HG02623 (cell line): ENCODE results near the gene SMS.
"Not testable (repeated sequence)": the region's sequence is repeated elsewhere in the genome, so short reads cannot be mapped to it uniquely, and the experiment has no call there.

Experiments
- ATAC-seq: cut with Tn5 transposase; IDR thresholded peaks from one replicate; pipeline ENCODE4 v1.9.1; 2021; ENCODE audit warnings: moderate library complexity; ENCODE audit not compliant: unreplicated experiment

SMS gene

GRCh38 chrX:21950557-21950956 lies 10.0 kb downstream of the SMS start:
- not testable (repeated sequence) for ATAC-seq

DNA sequence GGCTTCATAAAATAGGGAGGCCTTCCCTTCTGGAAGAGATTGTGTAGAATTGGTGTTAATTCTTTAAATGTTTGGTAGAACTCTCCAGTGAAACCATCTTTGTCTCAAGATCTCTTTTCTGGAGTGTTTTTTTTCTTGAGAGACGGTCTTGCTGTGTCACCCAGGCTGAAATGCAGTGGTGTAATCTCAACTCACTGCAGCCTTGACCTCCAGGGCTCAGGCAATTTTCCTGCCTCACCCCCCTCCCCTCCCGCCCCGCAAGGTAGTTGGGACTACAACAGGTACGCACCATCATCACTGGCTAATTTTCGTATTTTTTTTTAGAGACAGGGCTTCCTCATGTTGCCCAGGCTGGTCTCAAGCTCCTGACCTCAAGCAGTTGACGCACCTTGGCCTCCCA lies 12.1 kb downstream of the SMS start:
- ATAC-seq = no peak

GRCh38 chrX:21953195-21953830 lies 12.8 kb downstream of the SMS start:
- ATAC-seq = not testable (repeated sequence)

- ATAC-seq = no peak
These were observed 15.1 kb downstream of the SMS start for GRCh38 chrX:21955403-21956189.

GRCh38 chrX:21956783-21957182 lies 16.3 kb downstream of the SMS start:
- ATAC-seq = no peak

DNA sequence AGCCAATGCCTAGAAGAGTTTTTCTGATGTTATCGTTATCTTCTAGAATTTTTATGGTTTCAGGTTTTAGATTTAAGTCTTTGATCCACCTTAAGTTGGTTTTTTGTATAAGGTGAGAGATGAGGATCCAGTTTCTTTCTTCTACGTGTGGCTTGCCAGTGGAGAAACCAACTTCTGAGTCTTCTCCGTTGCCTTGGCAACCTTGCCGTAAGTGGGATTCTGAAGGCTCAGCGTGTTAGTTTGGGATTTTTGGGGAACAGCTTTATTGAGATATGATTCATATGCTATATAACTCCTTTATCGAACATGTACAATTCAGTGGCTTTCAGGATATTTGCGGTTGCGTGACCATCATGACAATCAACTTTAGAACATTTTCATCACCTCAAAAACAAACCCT lies 17.7 kb downstream of the SMS start:
- no peak for ATAC-seq

- ATAC-seq = no peak
These were observed 18.4 kb downstream of the SMS start for GRCh38 chrX:21958916-21959315.

- no peak for ATAC-seq
These were observed 19.0 kb downstream of the SMS start for GRCh38 chrX:21959362-21960051.

DNA sequence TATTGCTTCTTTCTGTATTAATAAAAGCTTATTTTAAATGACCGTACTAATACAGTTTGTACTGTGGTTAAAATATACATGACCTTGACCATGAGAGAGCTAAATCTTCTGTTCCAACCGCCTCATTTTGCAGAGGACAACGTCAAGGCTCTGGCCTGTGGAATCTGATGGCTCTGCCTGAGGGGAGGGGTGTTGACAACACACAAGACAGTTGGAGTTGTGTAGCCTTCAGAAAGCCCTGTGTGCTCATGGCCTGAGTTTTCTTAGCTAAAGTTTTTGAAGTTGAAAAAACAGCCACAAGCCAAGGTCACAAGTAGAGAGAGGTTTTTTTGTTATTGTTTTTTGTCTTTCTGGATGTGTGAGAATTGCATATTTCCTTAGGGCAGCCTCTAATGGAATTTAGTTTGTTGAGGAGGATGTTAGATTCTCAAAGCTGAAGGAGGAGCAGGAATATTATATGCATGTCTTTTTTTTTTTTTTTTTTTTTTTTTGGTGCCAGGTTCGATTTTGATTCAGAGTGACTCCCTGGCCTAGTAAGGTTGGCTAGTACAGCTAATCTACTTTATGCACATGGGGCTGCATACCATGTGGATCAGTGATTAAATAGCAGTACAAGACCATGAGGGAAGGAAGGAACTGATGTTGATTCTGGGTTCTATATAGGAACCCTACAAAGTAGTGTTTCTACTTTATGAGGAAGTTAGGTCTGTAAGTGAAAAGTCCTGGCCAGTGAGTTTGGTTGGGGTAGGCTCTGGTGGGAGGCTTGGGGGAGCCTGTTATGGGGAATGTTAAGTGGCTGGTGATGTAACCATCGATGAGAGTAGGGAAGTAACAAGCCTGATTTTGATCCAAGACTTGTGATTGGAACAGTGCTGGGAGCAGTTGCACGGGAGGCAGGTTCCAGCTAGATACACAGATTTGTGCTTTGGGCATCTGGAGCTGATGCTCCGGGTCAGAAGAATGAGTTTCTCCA lies 20.3 kb downstream of the SMS start:
- no peak for ATAC-seq

DNA sequence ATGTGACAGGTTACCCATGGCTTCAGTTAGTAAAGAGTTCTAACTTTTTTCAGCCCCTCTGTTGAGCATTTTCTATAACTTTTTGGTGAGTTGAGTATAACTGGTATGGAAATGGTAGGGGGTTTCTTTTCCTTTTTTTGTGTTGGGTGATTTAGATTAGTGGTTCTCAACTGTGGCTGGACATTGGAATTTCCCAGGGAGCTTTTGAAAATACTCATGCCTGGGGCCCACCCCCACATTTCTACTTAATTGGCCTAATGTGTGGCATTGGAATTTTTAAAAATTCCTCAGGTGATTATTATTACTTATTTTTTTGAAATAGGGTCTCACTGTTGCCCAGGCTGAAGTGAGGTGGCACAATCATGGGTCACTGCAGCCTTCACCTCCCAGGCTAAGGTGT lies 21.9 kb downstream of the SMS start:
- no peak for ATAC-seq

- ATAC-seq = no peak
These were observed 22.8 kb downstream of the SMS start for GRCh38 chrX:21963269-21963668.

DNA sequence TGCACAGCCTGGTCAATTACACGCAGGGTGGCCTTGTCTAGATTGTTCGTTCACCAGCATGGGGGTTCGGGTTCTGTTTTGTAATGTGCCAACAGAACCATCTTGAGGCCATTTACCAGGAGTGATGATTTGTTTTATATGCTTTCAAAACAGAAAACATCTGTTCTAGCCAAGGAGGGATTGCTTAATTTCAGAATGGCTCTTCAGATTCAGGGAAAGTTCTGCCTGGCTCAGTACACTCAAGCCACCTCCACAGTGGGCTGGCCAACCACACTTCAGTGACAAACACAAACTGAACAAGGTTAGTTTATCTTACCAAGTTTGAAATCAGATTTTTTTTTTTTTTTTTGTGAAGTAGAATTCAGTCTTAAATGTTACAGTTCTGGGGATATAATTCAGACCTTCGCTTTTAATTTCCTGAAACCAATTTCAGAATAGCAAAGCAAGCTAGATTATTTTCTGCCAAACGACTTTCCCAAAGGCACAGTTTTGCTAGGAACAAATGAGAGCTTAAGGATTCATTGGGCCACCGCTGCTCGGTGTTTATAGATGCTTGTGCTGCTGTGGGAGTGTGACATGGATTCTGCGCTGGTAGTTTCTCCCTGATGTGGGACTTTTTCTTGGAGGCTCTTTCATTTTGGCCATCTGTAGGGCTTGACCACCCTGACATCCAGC lies 23.4 kb downstream of the SMS start:
- ATAC-seq = no peak

DNA sequence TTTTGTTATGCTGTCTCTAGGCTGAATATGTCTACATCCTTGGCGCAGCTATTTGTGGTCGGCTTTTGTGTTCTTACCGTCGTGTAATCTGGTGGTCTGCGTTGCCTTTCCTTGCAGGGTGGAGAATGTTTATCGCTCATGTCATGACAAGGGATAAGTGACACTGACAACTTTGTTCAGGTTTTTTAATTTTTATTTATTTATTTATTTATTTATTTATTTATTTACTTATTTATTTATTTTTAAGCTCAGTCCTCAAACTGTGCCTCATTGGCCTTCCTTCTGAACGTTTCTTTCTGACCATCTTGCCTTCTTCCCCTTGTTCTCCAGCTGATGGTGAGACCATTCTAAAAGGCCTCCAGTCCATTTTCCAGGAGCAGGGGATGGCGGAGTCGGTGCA lies 26.4 kb downstream of the SMS start:
- ATAC-seq = no peak

GRCh38 chrX:21968333-21968732 lies 27.8 kb downstream of the SMS start:
- no peak for ATAC-seq

DNA sequence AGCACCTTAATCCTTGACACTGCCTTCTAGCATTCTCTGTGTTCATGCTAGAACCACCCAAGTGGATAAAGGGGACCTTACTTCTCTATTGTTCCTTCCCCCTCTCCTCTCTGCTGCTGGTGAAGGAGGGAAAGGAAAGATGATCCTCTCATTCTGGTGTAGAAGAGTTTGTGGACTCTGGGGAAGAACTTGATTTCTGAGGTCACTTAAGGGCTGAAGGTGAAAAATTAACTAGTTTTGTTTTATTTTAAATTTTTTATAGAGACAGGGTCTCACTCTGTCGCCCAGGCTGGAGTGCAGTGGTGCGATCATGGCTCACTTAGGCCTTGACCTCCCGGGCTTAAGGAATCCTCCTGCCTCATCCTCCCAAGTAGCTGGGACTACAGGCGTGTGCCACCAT lies 29.8 kb downstream of the SMS start:
- ATAC-seq = no peak

DNA sequence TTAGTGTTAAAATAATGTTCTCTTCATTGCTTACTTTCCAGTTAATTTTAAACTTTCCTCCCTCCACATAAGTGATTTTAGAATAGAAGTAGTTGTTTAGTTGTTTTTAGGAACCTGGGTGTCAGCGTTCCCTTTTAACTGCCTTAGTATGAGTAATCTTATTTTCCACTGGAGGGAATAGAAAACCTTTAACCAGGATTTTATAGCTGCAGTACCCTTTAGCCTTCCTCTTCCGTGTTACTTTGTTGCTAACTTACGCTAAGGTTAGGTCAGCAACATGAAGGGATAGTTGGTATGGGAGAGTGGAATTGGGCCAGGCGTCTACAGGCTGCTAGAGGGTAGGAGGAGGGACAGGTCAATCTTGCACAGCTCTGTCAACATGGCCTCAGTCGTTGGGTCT lies 31.5 kb downstream of the SMS start:
- ATAC-seq = no peak

DNA sequence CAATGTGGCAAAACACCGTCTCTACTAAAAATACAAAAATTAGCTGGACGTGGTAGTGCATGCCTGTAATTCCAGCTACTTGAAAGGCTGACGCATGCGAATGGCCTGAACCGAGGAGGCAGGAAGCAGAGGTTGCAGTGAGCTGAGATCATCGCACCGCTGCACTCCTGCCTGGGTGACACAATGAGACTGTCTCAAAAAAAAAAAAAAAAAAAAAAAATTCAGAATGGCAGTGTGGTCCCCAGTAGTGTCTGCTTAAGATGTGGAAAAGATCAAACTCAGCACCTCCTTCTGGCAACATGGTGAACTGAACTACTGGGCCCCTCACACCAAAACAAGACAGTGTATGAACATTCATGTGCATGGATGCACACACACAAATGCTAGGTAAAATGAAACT lies 32.2 kb downstream of the SMS start:
- no peak for ATAC-seq

- ATAC-seq = no peak
These were observed 33.0 kb downstream of the SMS start for GRCh38 chrX:21973321-21974010.

DNA sequence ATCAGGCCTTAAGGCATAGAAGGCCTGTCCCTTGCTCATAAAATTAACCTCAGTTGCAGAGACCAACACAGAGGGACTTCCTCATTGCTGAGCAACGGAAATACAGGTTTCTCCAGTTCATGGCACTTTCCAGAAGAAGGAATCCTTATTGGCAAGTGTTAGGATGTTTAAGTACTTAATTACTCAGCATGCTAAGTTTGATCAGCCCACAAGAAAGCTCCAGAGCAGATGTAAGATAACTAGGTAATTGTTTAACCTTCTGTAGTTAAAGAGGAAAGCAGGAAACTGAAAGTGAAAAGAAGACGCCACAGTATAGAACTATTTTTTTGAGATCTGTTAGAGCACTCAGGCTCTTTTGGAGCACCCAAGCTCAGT lies 33.5 kb downstream of the SMS start:
- ATAC-seq = peak; percentile 90

- no peak for ATAC-seq
These were observed 34.7 kb downstream of the SMS start for GRCh38 chrX:21975242-21975641.
